ENCODE measurements around the gene PCDHGA1. TPM values are rescaled to one million over a fixed set of nuclear protein-coding genes. Genes with fewer than 3 reads are reported as not detected.
A peak's percentile ranks its signal among the peaks of the same experiment; 100 is the strongest.
"Not testable (repeated sequence)": the region's sequence is repeated elsewhere in the genome, so short reads cannot be mapped to it uniquely, and the experiment has no call there.

Gene PCDHGA1
- total RNA-seq, 1 donor from 2014 or later, result 0.80 TPM

- no peak for DNase-seq (ENCODE audit: low read depth)
These were observed 79.4 kb downstream of the PCDHGA1 start for GRCh38 chr5:141409598-141410306.

- DNase-seq (ENCODE audit: low read depth), result no peak
These were observed 81.3 kb downstream of the PCDHGA1 start for GRCh38 chr5:141411575-141411974.

GRCh38 chr5:141412854-141413539 lies 82.7 kb downstream of the PCDHGA1 start, which contains the start of gene PCDHGA10:
Gene PCDHGA10, plus strand, starts transcription at chr5:141412987. Its CDS starts 189 bp downstream, at chr5:141413176.
- peak; percentile 30 for DNase-seq (ENCODE audit: low read depth)

GRCh38 chr5:141413540-141414069 lies 83.3 kb downstream of the PCDHGA1 start:
- no peak for DNase-seq (ENCODE audit: low read depth)

DNA sequence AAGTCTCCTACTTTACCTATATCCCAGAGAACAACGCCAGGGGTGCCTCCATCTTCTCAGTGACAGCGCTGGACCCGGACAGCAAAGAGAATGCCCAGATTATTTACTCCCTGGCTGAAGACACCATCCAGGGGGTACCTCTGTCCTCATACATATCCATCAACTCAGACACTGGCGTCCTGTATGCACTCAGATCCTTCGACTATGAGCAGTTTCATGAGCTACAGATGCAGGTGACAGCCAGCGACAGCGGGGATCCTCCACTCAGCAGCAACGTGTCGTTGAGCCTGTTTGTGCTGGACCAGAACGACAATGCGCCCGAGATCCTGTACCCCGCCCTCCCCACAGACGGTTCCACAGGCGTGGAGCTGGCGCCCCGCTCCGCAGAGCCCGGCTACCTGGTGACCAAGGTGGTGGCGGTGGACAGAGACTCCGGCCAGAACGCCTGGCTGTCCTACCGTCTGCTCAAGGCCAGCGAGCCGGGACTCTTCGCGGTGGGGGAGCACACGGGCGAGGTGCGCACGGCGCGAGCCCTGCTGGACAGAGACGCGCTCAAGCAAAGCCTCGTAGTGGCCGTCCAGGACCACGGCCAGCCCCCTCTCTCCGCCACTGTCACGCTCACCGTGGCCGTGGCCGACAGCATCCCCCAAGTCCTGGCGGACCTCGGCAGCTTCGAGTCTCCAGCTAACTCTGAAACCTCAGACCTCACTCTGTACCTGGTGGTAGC lies 84.4 kb downstream of the PCDHGA1 start:
- DNase-seq (ENCODE audit: low read depth), result not testable (repeated sequence)

DNA sequence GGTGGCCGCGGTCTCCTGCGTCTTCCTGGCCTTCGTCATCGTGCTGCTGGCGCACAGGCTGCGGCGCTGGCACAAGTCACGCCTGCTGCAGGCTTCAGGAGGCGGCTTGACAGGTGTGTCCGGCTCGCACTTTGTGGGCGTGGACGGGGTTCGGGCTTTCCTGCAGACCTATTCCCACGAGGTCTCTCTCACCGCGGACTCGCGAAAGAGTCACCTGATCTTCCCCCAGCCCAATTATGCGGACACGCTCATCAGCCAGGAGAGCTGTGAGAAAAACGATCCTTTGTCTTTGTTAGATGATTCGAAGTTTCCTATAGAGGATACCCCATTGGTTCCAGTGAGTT lies 84.9 kb downstream of the PCDHGA1 start:
- DNase-seq (ENCODE audit: low read depth), result not testable (repeated sequence)

- DNase-seq (ENCODE audit: low read depth), result peak; percentile 58
These were observed 87.3 kb downstream of the PCDHGA1 start, which contains the start of gene PCDHGB7 for GRCh38 chr5:141417494-141418172. Gene PCDHGB7, plus strand, starts transcription at chr5:141417677. Its CDS starts 183 bp downstream, at chr5:141417860.

DNA sequence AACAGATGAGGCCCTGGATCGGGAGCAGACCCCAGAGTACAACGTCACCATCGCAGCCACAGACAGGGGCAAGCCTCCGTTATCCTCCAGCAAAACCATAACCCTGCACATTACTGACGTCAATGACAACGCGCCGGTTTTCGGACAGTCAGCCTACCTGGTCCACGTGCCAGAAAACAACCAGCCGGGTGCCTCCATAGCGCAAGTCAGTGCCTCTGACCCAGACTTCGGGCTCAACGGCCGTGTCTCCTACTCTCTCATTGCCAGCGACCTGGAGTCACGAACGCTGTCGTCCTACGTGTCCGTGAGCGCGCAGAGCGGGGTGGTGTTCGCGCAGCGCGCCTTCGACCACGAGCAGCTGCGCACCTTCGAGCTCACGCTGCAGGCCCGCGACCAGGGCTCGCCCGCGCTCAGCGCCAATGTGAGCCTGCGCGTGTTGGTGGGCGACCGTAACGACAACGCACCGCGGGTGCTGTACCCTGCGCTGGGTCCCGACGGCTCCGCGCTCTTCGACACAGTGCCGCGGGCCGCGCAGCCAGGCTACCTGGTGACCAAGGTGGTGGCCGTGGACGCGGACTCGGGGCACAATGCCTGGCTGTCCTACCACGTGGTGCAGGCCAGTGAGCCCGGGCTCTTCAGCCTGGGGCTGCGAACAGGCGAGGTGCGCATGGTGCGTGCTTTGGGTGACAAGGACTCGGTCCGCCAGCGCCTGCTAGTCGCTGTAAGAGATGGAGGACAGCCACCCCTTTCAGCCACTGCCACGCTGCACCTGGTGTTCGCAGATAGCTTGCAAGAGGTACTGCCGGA lies 89.0 kb downstream of the PCDHGA1 start:
- DNase-seq (ENCODE audit: low read depth), result no peak

- peak; percentile 13 for DNase-seq (ENCODE audit: low read depth)
These were observed 90.7 kb downstream of the PCDHGA1 start, which contains the start of gene PCDHGA11 for GRCh38 chr5:141420855-141421488. Gene PCDHGA11, plus strand, starts transcription at chr5:141421051. Its CDS starts 177 bp downstream, at chr5:141421228.

GRCh38 chr5:141421489-141421855 lies 91.2 kb downstream of the PCDHGA1 start:
- DNase-seq (ENCODE audit: low read depth), result no peak

- no peak for DNase-seq (ENCODE audit: low read depth)
These were observed 92.5 kb downstream of the PCDHGA1 start for GRCh38 chr5:141422742-141423291.

- no peak for DNase-seq (ENCODE audit: low read depth)
These were observed 97.6 kb downstream of the PCDHGA1 start for GRCh38 chr5:141427783-141428426.

- DNase-seq (ENCODE audit: low read depth), result peak; percentile 45
These were observed 100.2 kb downstream of the PCDHGA1 start, which contains the start of gene PCDHGA12 for GRCh38 chr5:141430332-141431113. Gene PCDHGA12, plus strand, starts transcription at chr5:141430507. Its CDS starts 253 bp downstream, at chr5:141430760.

GRCh38 chr5:141431286-141431685 lies 101.0 kb downstream of the PCDHGA1 start:
- DNase-seq (ENCODE audit: low read depth), result no peak

- not testable (repeated sequence) for DNase-seq (ENCODE audit: low read depth)
These were observed 102.0 kb downstream of the PCDHGA1 start for GRCh38 chr5:141432308-141432707.

- not testable (repeated sequence) for DNase-seq (ENCODE audit: low read depth)
These were observed 102.4 kb downstream of the PCDHGA1 start for GRCh38 chr5:141432726-141433125.

- no peak for DNase-seq (ENCODE audit: low read depth)
These were observed 103.7 kb downstream of the PCDHGA1 start for GRCh38 chr5:141434006-141434405.

GRCh38 chr5:141437221-141437620 lies 106.9 kb downstream of the PCDHGA1 start:
- DNase-seq (ENCODE audit: low read depth), result no peak
